HUES6 (cell line): Measurements from ENCODE around the gene APLN.

ENCODE experiments used
- H3K27ac ChIP-seq: 2 replicates; pipeline ENCODE4 v1.7.0; 2013; ENCODE audit warnings: low read depth, mild to moderate bottlenecking, low read length, inconsistent platforms
- H3K27me3 ChIP-seq: 2 replicates; pipeline ENCODE4 v1.6.1; 2013; ENCODE audit warnings: low read length; ENCODE audit not compliant: control insufficient read depth, insufficient read depth
- H3K36me3 ChIP-seq: 2 replicates; pipeline ENCODE4 v1.6.1; 2013; ENCODE audit warnings: low read length; ENCODE audit not compliant: control insufficient read depth, insufficient read depth
- H3K4me1 ChIP-seq: 2 replicates; pipeline ENCODE4 v1.6.1; 2013; ENCODE audit warnings: low read length; ENCODE audit not compliant: control insufficient read depth, insufficient read depth
- H3K4me3 ChIP-seq: 2 replicates; pipeline ENCODE4 v1.5.1; 2013; ENCODE audit warnings: low read depth, low read length
- H3K9ac ChIP-seq: one replicate; pipeline ENCODE4 v1.6.1; 2013; ENCODE audit warnings: mild to moderate bottlenecking, low read length
- H3K9me3 ChIP-seq: 2 replicates; pipeline ENCODE4 v1.6.1; 2013; ENCODE audit warnings: low read depth, low read length; ENCODE audit not compliant: control insufficient read depth, insufficient read depth

The APLN gene

DNA sequence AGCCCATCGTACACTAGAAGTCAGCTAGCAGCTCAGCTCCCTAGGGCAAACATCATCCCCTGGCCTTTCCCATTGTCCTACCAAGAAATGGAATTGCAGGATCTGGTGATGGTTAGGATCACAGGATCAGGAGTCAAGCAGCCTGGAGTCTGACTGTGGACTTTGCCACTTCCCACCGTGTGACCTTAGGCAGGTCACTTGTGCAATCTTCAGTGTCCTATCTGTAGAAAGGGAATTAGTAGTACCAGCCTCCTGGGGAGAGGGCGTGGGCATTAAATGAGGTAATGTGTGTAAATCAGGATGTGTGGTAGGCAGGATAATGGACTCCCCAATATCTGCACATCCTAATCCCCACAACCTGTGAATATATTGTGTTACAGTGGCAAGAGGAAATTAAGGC is 38.6 kb upstream of the APLN start:
- no peak overlapping the region for H3K9ac ChIP-seq
- no peak overlapping the region for H3K4me3 ChIP-seq
- peaks cover 13% of the 10 kb centered on the region; the same call in 1 of the 2 replicates for H3K27me3 ChIP-seq
- H3K36me3 ChIP-seq, result no peaks in the 10 kb centered on the region
- H3K27ac ChIP-seq, result no peak overlapping the region
- H3K4me1 ChIP-seq, result peaks cover 23% of the 10 kb centered on the region
- no peaks in the 10 kb centered on the region for H3K9me3 ChIP-seq

- no peak overlapping the region for H3K4me3 ChIP-seq
- 0 out of 2 replicates have a peak, but pooled peaks cover 3% of the 10 kb centered on the region for H3K27me3 ChIP-seq
- no peaks in the 10 kb centered on the region for H3K36me3 ChIP-seq
- H3K4me1 ChIP-seq, result peaks cover 14% of the 10 kb centered on the region
- H3K27ac ChIP-seq, result no peak overlapping the region
- H3K9ac ChIP-seq, result no peak overlapping the region
- H3K9me3 ChIP-seq, result no peaks in the 10 kb centered on the region
Observed at GRCh38 chrX:129690435-129690834, 35.7 kb upstream of the APLN start.

DNA sequence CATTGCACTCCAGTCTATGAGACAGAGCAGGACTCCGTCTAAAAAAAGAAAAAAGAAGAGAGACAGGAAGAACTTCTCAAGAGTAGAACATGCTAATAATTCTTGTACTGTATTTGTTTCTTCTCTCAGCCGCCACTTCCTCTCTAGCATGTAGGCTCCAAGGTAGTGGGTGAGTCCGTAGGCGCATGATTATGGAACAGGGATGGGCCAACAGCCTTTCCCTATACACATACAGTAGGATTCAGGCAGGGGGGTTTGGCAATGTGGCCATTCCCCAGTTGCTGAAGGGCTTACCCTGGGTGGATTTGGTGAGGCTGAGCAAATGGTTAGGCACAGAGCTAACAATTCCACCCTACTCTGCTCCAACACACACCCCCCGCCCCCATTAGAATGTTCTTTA is 35.0 kb upstream of the APLN start:
- Histone ChIP-seq H3K4me1 (peaks cover 14% of the 10 kb centered on the region), H3K27me3 (no peaks in the 10 kb centered on the region), H3K27ac (no peak overlapping the region), H3K9me3 (no peaks in the 10 kb centered on the region), H3K9ac (no peak overlapping the region), H3K4me3 (no peak overlapping the region), H3K36me3 (no peaks in the 10 kb centered on the region)

- Histone ChIP-seq H3K27ac (no peak overlapping the region), H3K4me1 (peaks cover 14% of the 10 kb centered on the region), H3K9me3 (no peaks in the 10 kb centered on the region), H3K36me3 (no peaks in the 10 kb centered on the region), H3K9ac (no peak overlapping the region), H3K4me3 (no peak overlapping the region), H3K27me3 (no peaks in the 10 kb centered on the region; the same call in 1 of the 2 replicates)
Observed at GRCh38 chrX:129688097-129688496, 33.3 kb upstream of the APLN start.

GRCh38 chrX:129686422-129686948 is 31.7 kb upstream of the APLN start:
- Histone ChIP-seq H3K9ac (no peak overlapping the region), H3K4me3 (no peak overlapping the region), H3K27me3 (no peaks in the 10 kb centered on the region; the same call in 1 of the 2 replicates), H3K4me1 (peaks cover 14% of the 10 kb centered on the region), H3K9me3 (no peaks in the 10 kb centered on the region), H3K27ac (no peak overlapping the region), H3K36me3 (no peaks in the 10 kb centered on the region)

- no peaks in the 10 kb centered on the region for H3K9me3 ChIP-seq
- no peaks in the 10 kb centered on the region for H3K36me3 ChIP-seq
- peaks cover 24% of the 10 kb centered on the region for H3K27me3 ChIP-seq
- H3K4me1 ChIP-seq, result peaks cover 26% of the 10 kb centered on the region
- H3K9ac ChIP-seq, result no peak overlapping the region
- no peak overlapping the region for H3K4me3 ChIP-seq
- H3K27ac ChIP-seq, result no peak overlapping the region
Observed at GRCh38 chrX:129682979-129683378, 28.2 kb upstream of the APLN start.

DNA sequence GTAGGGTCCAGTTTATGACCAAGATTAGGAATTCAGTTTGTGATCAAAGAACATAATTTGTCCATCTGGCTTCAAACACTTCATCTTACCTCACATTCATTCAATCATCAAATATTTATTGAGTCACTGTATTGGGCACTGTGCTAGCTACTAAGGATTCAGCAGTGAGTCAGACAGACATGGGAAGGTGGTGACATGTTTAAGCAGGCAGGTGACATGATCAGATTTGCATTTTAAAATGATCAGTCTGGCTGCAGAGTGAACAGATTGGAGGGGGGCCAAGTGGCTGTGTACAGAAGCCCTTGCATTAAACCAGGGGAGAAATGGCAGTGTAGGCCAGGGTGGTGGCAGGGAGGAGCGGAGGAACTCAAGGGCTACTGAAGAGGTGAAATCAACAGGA is 25.1 kb upstream of the APLN start:
- Histone ChIP-seq H3K9me3 (no peaks in the 10 kb centered on the region), H3K27me3 (peaks cover 45% of the 10 kb centered on the region), H3K9ac (no peak overlapping the region), H3K27ac (no peak overlapping the region), H3K4me3 (no peak overlapping the region), H3K4me1 (peaks cover 17% of the 10 kb centered on the region), H3K36me3 (no peaks in the 10 kb centered on the region)

DNA sequence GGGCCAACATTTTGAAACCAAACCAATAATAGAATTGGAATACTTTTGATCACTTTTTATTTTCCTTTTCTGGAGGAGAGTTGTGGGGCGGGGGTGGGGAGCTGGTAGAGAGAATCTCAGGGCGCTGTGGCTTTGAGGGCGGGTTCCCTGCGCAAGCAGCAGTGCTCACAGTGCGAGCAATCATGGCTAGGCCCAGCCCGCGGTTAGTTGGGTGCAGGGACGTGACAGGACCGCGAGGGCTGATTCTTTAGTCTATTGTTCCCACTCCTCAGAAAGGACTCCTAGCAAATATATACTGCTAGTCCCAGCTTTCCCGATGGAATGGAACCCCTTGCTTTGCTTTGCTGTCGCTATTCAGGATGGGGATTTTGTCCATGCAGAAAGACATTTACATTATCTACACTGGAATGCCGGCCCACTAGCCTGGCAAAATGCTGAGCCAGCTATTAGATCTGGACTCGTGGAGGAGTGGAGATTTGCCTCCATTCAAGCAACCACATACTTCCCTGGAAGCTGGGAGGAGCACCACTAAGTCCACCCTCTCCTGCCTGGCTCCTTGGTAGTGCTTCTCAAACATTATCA is 23.9 kb upstream of the APLN start:
- Histone ChIP-seq H3K27me3 (peaks cover 45% of the 10 kb centered on the region), H3K9me3 (no peaks in the 10 kb centered on the region), H3K27ac (no peak overlapping the region), H3K4me1 (peaks cover 17% of the 10 kb centered on the region), H3K9ac (no peak overlapping the region), H3K4me3 (peak overlapping the region; percentile 42), H3K36me3 (no peaks in the 10 kb centered on the region)

GRCh38 chrX:129667412-129667811 is 12.7 kb upstream of the APLN start:
- Histone ChIP-seq H3K4me3 (no peak overlapping the region), H3K9me3 (peaks cover 18% of the 10 kb centered on the region; the same call in 1 of the 2 replicates), H3K27me3 (no peaks in the 10 kb centered on the region; the same call in 1 of the 2 replicates), H3K27ac (no peak overlapping the region), H3K36me3 (no peaks in the 10 kb centered on the region), H3K4me1 (peaks cover 26% of the 10 kb centered on the region), H3K9ac (no peak overlapping the region)

DNA sequence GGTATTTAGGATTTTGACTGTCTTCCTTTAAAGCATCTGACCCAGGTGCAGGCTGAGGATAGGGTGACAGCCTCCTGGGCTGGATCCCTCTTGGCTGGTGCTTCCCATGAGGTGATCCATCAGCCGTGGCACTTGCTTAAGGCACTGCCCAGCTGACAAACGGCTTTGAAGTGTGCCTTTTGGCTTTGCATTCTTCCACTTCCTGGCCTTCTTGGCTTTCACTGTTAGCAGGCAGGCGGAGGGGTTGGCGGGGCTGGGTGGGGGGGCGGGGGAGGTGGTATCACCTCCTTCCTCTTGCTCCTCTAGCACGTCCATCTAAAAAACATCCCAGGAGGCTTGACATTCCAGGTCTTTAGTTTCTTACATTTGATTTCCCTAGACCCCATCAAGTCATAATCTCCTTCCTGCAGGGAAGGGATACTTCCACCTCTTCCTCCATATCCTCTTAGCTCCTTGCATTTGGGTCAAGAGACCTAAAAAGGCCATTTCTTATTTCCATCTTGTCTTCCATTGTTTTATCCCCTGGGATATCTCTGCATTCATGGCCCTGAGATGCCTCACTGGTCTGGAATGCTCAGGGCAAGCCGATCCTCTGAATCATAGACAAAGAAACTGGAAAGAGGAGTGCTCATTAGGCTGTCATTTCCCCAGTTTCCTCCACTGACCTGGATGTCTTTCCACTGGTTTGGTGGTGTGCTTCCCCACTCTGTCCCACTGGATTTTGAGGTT is 11.3 kb upstream of the APLN start:
- Histone ChIP-seq H3K27me3 (peaks cover 7% of the 10 kb centered on the region; the same call in 1 of the 2 replicates), H3K9ac (peak overlapping the region; percentile 68), H3K27ac (peak overlapping the region; percentile 86; the same call in 1 of the 2 replicates)

GRCh38 chrX:129663171-129663570 is 8.4 kb upstream of the APLN start:
- no peak overlapping the region for H3K9ac ChIP-seq
- H3K9me3 ChIP-seq, result peaks cover 26% of the 10 kb centered on the region
- peaks cover 26% of the 10 kb centered on the region for H3K4me1 ChIP-seq
- H3K27ac ChIP-seq, result no peak overlapping the region
- H3K27me3 ChIP-seq, result peaks cover 12% of the 10 kb centered on the region; the same call in 1 of the 2 replicates
- H3K4me3 ChIP-seq, result no peak overlapping the region
- H3K36me3 ChIP-seq, result no peaks in the 10 kb centered on the region

More for the DNA sequence above, 11.3 kb upstream of the APLN start:
- H3K9me3 ChIP-seq, result peaks cover 16% of the 10 kb centered on the region; the same call in 1 of the 2 replicates
- H3K36me3 ChIP-seq, result no peaks in the 10 kb centered on the region
- H3K4me1 ChIP-seq, result peaks cover 26% of the 10 kb centered on the region
- H3K4me3 ChIP-seq, result peak overlapping the region; percentile 25; the same call in 1 of the 2 replicates
